HG03432 (cell line): ENCODE measurements around the gene PIAS1.
"Not testable (repeated sequence)": the region's sequence is repeated elsewhere in the genome, so short reads cannot be mapped to it uniquely, and the experiment has no call there.

Experiments used
- ATAC-seq: cut with Tn5 transposase; IDR thresholded peaks from one replicate; pipeline ENCODE4 v1.9.1; 2021; ENCODE audit warnings: mild to moderate bottlenecking, moderate library complexity; ENCODE audit not compliant: unreplicated experiment

The PIAS1 gene

DNA sequence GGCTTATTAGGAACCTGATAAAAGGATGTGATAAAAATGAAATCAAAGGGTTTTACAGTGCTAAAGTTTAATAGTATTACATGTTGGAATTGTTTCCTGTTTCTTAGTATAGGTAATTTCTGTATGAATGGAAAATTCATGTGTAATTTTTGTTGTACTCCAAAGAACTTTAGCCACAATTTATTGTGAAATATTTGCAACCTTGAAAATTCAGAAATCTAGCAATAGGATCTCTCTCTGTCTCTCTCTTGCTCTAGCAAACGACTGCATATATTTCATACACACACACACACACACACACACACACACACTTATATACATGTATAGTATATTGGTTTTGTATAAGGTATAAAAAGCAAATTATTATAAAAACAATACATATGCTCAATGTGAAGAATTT, 59.6 kb downstream of the PIAS1 start:
- no peak for ATAC-seq

- ATAC-seq, result no peak
Observed at GRCh38 chr15:68114356-68114755, 60.2 kb downstream of the PIAS1 start.

GRCh38 chr15:68114840-68115239, 60.7 kb downstream of the PIAS1 start:
- ATAC-seq, result no peak

DNA sequence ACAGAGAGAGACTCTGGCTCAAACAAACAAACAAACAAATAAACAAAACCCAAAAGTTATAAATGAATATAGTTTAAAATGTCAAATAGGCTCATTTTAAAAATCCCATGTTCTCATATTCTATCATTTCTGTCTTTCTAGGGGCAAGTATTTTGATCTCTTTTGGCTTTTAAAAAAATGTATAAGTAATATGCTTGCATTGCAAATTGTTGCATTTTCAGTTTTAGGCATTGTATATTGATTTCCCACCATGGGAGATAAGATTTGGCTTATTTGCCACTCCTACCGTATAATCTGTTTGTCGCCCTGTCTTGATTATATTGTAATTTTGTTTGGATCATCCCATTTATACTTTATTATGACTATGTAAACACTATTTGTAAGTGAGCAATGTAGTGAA, 70.6 kb downstream of the PIAS1 start:
- ATAC-seq, result no peak

DNA sequence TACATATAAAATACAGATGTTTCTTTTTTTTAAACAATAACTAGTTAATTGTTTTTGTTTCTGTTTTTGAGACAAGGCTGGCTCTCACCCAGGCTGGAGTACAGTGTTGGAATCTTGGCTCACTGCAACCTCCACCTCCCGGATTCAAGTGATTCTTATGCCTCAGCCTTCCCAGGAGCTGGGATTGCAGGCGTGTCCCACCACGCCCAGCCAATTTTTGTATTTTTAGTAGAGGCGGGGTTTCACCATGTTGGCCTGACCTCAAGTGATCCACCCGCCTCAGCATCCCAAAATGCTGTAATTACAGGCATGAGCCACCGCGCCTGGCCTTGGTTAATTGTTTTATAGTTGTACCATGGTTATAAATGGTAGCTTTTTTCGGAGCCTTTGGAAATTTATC, 72.3 kb downstream of the PIAS1 start:
- ATAC-seq, result no peak

DNA sequence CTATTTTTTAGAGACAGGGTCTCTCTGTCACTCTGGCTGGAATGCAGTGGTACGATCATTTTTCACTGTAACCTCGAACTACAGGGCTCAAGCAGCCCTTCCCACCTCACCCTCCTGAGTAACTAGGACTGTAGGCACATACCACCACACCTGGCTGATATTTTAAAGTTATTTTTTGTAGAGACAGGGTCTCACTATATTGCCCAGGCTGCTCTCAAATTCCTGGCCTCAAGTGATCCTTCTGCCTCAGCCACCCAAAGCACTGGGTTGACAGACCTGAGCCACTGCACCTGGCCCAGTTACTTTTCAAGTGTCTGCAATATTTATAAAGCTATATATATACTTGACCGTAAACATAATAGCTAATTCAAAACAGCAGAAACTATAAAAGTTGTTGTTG, 75.0 kb downstream of the PIAS1 start:
- no peak for ATAC-seq

DNA sequence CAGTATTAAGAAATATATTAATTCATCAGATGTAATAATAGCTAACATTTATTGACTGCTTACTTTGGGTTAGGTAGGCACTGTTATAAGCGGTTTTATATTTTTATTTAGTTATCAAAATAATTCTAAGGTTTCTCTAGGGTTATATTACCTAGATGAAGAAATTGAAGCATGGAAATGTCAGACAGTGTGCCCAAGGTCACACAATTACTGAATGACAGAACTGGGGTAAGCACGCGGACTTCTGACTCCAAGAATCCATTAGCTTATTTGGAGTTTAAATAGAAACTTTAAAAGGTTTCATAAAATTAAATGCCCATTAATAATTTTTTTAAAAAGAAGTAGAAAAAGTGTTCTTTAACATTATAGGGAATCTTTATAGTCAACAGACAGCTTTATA, 76.7 kb downstream of the PIAS1 start:
- ATAC-seq, result no peak

DNA sequence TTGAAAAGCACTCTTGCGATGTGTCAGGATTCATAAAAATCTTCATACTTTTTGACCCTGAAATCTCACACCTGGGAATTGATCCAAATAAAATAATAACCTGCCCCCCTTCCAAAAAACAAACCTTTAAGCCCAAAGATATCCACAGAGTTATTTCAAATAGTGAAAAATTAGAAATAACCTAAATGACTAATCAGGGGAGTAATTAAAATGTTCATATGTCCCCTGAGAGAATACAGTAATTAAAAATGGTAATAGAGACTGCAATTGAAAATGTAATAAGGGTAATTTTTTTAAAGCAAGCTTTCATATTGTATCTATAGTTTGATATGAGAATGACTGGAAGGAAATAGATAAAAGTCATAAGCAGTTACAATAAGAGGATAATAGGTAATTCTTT, 83.0 kb downstream of the PIAS1 start:
- no peak for ATAC-seq

- no peak for ATAC-seq
Observed at GRCh38 chr15:68143129-68143528, 89.0 kb downstream of the PIAS1 start.

GRCh38 chr15:68143785-68144184, 89.7 kb downstream of the PIAS1 start:
- ATAC-seq, result no peak

DNA sequence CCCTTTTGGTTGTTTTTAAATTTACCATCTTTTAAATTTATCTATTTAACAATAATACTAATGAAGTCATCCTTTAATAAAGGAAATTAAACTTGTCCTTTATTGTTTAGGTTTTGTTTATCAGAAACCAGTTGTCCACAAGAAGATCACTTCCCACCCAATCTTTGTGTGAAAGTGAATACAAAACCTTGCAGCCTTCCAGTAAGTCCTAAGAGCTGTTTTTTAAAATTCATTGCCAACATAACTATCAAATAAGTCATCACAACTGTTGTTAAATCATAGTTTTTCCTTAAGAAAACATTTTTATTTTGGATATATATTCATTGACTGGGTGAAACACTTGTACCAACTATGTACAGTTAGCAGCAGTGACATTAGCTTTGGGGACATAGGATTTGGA, 91.6 kb downstream of the PIAS1 start:
- ATAC-seq, result no peak

GRCh38 chr15:68148039-68148438, 93.9 kb downstream of the PIAS1 start:
- ATAC-seq, result no peak

DNA sequence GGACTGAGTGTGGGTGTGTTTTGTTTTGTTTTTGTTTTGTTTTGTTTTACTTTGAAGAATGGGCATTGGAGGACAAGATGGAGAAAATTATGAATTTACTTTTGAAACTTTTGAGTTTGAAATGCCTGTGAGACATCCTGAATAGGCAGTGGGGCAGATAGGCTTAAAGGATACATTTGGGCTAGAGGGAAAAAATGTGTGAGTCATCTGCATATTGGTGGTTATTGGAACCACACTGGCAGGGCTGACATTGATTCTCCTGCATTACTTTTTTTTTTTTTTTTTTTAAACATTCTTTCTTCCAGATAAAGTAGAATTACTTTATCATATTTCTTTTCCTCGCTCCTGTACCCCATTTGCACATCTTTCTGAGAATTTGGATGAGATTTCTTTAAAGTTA, 94.9 kb downstream of the PIAS1 start:
- ATAC-seq, result no peak

DNA sequence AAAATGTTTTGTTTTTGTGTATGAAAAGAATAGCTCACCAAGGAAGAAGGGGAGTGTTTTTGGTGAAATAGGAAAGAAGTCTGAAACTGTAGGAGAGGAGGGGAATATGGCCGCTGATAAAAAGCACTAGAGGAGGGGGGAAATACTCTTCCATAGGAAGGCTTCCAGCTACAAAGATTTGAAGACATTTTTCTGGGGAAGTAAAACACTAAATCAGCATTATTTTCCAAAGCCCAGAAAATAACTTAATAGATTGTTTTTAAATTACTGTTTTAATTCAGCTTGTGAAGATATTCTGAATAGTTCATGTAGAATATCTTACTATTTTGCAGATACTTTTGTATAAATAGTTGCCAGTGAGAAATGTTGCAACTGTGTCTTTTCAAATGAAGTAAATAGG, 96.1 kb downstream of the PIAS1 start:
- ATAC-seq, result no peak

GRCh38 chr15:68151277-68151676, 97.2 kb downstream of the PIAS1 start:
- no peak for ATAC-seq

- no peak for ATAC-seq
Observed at GRCh38 chr15:68152342-68152741, 98.2 kb downstream of the PIAS1 start.

- no peak for ATAC-seq
Observed at GRCh38 chr15:68154923-68155559, 100.9 kb downstream of the PIAS1 start.

GRCh38 chr15:68157074-68157473, 103.0 kb downstream of the PIAS1 start:
- ATAC-seq, result no peak

- ATAC-seq, result no peak
Observed at GRCh38 chr15:68158046-68158628, 104.0 kb downstream of the PIAS1 start.

GRCh38 chr15:68163191-68163590, 109.1 kb downstream of the PIAS1 start:
- ATAC-seq, result no peak

DNA sequence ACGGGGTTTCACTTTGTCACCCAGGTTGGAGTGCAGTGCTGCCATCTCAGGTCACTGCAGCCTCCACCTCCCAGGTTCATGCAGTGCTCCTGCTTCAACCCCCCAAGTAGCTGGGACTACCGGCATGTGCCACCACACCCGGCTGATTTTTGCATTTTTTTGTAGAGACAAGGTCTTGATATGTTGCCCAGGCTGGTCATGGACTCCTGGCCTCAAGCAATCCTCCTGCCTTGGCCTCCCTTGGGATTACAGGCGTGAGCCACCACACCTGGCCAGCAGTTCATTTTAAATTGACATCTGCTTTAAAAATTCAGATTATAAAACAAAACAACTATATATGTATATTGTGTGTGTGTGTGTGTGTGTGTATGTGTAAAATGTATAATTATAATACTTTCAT, 112.7 kb downstream of the PIAS1 start:
- ATAC-seq, result no peak

- not testable (repeated sequence) for ATAC-seq
Observed at GRCh38 chr15:68172037-68172436, 117.9 kb downstream of the PIAS1 start.

DNA sequence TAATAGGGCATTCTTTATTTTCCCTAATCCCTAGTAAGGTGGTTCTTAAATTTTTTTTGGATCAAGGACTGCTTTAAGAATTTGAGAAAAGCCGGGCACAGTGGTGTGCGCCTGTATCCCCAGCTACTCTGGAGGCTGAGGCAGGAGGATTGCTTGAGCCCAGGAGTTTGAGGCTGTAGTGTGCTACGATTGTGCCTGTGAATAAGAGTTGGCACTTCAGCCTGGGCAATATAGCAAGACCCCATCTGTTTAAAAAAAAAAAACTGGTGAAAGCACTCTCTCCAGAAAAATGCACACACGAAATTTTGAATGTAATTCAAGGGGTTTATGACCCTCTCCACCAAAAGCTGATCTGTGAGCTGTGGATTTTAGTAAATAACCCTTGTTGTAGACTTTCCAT, 119.0 kb downstream of the PIAS1 start:
- no peak for ATAC-seq
